Measurements from ENCODE around the gene RALGPS1. TPM values are rescaled to one million over a fixed set of nuclear protein-coding genes. Genes with fewer than 3 reads are reported as not detected.
A peak's percentile ranks its signal among the peaks of the same experiment; 100 is the strongest.

Gene RALGPS1
- total RNA-seq, 6 donors from 2014 or later, result 12.3 to 52.4 (median 17.1) TPM

DNA sequence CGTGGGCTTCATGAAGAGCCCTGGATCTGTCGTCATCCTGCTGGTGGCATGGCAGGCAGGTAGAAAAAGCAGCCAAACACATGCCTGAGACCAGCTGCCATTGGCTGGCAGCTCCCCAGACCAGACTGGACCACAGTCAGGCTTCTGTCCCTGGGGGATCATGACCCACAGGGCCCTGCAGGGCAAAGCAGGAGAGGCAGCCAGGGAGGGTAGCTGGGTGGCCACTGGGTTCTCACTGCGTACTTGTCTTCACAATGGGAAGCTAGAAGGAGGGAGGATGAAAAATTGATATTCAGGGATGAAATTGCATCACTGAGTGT lies 282.2 kb downstream of the RALGPS1 start:
- no peak for TF ChIP-seq EP300 (IDR thresholded peaks at IDR 0.05)
- TF ChIP-seq POLR2AphosphoS5 (IDR thresholded peaks at IDR 0.05), result no peak
- no peak for TF ChIP-seq POLR2A (IDR thresholded peaks at IDR 0.05)
- TF ChIP-seq, protein P1, sequence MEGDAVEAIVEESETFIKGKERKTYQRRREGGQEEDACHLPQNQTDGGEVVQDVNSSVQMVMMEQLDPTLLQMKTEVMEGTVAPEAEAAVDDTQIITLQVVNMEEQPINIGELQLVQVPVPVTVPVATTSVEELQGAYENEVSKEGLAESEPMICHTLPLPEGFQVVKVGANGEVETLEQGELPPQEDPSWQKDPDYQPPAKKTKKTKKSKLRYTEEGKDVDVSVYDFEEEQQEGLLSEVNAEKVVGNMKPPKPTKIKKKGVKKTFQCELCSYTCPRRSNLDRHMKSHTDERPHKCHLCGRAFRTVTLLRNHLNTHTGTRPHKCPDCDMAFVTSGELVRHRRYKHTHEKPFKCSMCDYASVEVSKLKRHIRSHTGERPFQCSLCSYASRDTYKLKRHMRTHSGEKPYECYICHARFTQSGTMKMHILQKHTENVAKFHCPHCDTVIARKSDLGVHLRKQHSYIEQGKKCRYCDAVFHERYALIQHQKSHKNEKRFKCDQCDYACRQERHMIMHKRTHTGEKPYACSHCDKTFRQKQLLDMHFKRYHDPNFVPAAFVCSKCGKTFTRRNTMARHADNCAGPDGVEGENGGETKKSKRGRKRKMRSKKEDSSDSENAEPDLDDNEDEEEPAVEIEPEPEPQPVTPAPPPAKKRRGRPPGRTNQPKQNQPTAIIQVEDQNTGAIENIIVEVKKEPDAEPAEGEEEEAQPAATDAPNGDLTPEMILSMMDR (IDR thresholded peaks at IDR 0.05), result no peak
- Histone ChIP-seq H3K4me1 (peaks cover 9 to 22% (median 18%) of the 10 kb centered on the region in 4 donors), H3K27me3 (no peaks in the 10 kb centered on the region), H3K4me3 (no peak overlapping the region), H3K9me3 (no peaks in the 10 kb centered on the region), H3K27ac (peak overlapping the region in 1 of 4 donors; percentile 5), H3K36me3 (no peaks in the 10 kb centered on the region)
- WGBS, 2 donors, result 87 to 89% methylated on average over 2 to 3 of the region's 3 CpGs
- ATAC-seq (ENCODE audit: low FRiP score in 2 of 2) (no peak), DNase-seq (no peak)

DNA sequence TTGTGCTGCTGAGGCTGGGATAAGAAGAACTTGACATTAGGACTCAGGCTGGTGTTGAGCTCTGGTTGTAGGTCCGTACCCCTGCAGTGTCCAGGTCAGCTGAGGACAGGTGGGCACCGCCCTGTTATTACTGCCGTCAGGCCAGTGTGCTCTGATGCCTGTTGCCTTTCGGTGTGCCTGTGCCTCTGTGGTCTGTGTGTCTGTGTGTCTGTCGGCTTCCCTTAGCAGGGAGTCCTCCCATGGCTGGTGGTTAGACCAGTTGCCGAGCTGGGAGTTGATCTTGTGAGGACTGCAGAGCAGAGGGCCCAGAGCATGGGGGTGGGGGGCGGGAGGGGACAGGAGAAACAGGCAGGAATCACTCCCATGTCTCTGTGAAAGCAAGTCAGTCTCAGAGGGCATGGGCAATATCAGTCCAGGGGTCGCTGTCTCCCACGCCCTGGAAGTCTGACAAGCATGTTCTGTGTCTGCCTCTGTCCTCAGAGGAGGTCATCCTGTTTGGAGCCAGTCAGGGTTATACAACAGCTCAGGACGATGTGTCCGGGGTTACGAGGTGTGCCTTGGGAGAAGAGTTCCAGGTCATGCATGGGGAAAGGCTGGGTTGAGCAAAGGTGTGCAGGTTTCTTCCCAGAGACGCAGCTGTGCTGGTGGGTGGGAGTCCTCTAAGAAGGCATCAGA lies 282.7 kb downstream of the RALGPS1 start:
- peaks cover 9 to 22% (median 18%) of the 10 kb centered on the region in 4 donors for H3K4me1 ChIP-seq
- TF ChIP-seq POLR2A (IDR thresholded peaks at IDR 0.05) (no peak), POLR2AphosphoS5 (IDR thresholded peaks at IDR 0.05) (no peak), EP300 (IDR thresholded peaks at IDR 0.05) (no peak)
- TF ChIP-seq, protein P1 (IDR thresholded peaks at IDR 0.05), result no peak
- peak overlapping the region in 2 of 4 donors; percentile 5 to 34 for H3K27ac ChIP-seq
- H3K9me3 ChIP-seq, result no peaks in the 10 kb centered on the region
- WGBS, 2 donors, result 79 to 83% methylated on average over 9 to 13 of the region's 13 CpGs
- no peak overlapping the region for H3K4me3 ChIP-seq
- H3K27me3 ChIP-seq, result no peaks in the 10 kb centered on the region
- ATAC-seq (ENCODE audit: low FRiP score in 2 of 2) (no peak), DNase-seq (no peak)
- H3K36me3 ChIP-seq, result no peaks in the 10 kb centered on the region

DNA sequence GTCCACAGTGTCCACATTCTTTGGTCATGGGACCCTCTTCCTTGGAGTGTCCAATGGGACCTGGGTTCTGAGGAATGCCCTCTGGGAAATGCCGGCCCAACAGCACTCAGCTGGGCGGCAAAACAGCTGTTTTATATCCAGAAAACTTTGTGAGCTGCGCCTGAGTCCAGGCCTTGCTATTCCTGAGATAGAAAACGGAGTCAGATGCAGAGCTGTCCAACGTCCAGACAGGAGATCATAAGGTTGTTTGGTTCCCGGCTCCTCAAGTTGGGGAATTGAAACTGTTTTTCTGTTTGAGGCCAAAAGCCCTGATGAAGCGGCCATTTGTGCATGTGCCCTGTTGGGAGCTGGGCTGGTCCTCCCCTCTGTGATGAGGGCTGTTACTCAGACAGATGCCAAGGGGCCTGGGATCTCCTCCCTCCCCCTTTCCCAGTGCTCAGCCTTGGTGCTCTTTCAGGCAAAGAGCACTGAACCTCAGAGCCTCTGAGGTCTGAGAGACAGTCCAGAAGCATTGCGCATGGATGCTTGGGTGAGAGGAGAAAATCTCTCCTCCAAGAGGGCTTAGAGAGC lies 283.4 kb downstream of the RALGPS1 start:
- 81 to 89% methylated on average over 3 to 8 of the region's 8 CpGs for WGBS, 2 donors
- H3K27ac ChIP-seq, result peak overlapping the region; percentile 5 to 36 (median 34)
- H3K4me1 ChIP-seq, result peaks cover 9 to 22% (median 18%) of the 10 kb centered on the region in 4 donors
- H3K27me3 ChIP-seq, result no peaks in the 10 kb centered on the region
- DNase-seq (no peak), ATAC-seq (ENCODE audit: low FRiP score in 2 of 2) (no peak)
- H3K9me3 ChIP-seq, result no peaks in the 10 kb centered on the region
- no peaks in the 10 kb centered on the region for H3K36me3 ChIP-seq
- TF ChIP-seq EP300 (IDR thresholded peaks at IDR 0.05) (no peak), POLR2AphosphoS5 (IDR thresholded peaks at IDR 0.05) (no peak), POLR2A (IDR thresholded peaks at IDR 0.05) (no peak)
- TF ChIP-seq, protein P1 (IDR thresholded peaks at IDR 0.05), result no peak
- no peak overlapping the region for H3K4me3 ChIP-seq

DNA sequence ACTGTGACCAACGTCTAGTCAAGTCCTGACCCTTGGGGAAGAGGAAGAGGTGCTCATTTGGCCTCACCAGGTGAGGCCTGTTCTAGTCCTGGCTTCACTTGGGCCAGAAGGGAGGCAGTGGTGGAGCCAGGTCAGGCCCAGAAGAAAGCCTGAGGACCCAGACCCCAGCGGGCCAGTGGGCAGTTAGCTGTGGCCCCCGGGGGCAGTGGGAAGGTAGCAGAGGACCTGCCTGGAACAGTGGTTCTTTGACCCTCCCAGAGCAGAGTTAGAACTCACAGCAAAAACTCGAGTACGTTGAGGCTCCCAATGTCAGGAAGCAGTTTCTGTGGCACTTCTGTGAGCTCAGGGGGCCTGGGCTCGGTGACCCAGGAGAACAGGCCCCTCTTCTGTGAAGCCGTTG lies 284.0 kb downstream of the RALGPS1 start:
- peak overlapping the region in 3 of 4 donors; percentile 34 to 36 (median 35) for H3K27ac ChIP-seq
- H3K36me3 ChIP-seq, result no peaks in the 10 kb centered on the region
- ATAC-seq (ENCODE audit: low FRiP score in 2 of 2) (no peak), DNase-seq (no peak)
- H3K27me3 ChIP-seq, result no peaks in the 10 kb centered on the region
- H3K9me3 ChIP-seq, result no peaks in the 10 kb centered on the region
- peaks cover 9 to 22% (median 18%) of the 10 kb centered on the region in 4 donors for H3K4me1 ChIP-seq
- no peak for TF ChIP-seq POLR2AphosphoS5 (IDR thresholded peaks at IDR 0.05)
- TF ChIP-seq, protein P1 (IDR thresholded peaks at IDR 0.05), result no peak
- TF ChIP-seq POLR2A (IDR thresholded peaks at IDR 0.05), result no peak
- TF ChIP-seq EP300 (IDR thresholded peaks at IDR 0.05), result no peak
- 78 to 82% methylated on average over 2 to 7 of the region's 7 CpGs for WGBS, 2 donors
- H3K4me3 ChIP-seq, result no peak overlapping the region
